ENCODE measurements around the gene LETMD1.

Gene LETMD1

GRCh38 chr12:51051787-51052186 is 3.7 kb downstream of the LETMD1 start (continued):
- TF ChIP-seq ZNF548 (tag by site-specific recombination; IDR thresholded peaks at IDR 0.05) (no peak), ZNF701 (tag by site-specific recombination; IDR thresholded peaks at IDR 0.05) (no peak), ZNF341 (tag by site-specific recombination; IDR thresholded peaks at IDR 0.05; ENCODE audit: low read depth) (no peak), ZNF777 (tag by site-specific recombination; IDR thresholded peaks at IDR 0.05; ENCODE audit: borderline replicate concordance) (no peak), BCL6B (tag by site-specific recombination; IDR thresholded peaks at IDR 0.05) (no peak), SP7 (tag by site-specific recombination; IDR thresholded peaks at IDR 0.05) (no peak), ZNF140 (tag by site-specific recombination; IDR thresholded peaks at IDR 0.05) (no peak), PATZ1 (tag by site-specific recombination; IDR thresholded peaks at IDR 0.05) (peak; percentile 51; the same call in 1 of the 2 replicates), ZNF366 (tag by site-specific recombination; conservative IDR thresholded peaks at IDR 0.05) (no peak), ZNF248 (tag by site-specific recombination; IDR thresholded peaks at IDR 0.05) (no peak), ZNF677 (tag by site-specific recombination; IDR thresholded peaks at IDR 0.05) (no peak), ZNF76 (tag by site-specific recombination; IDR thresholded peaks at IDR 0.05; ENCODE audit: borderline replicate concordance, low read depth) (no peak), IKZF3 (tag by site-specific recombination; IDR thresholded peaks at IDR 0.05) (no peak), ZNF214 (tag by site-specific recombination; IDR thresholded peaks at IDR 0.05; ENCODE audit: borderline replicate concordance) (no peak), ZNF501 (tag by site-specific recombination; IDR thresholded peaks at IDR 0.05) (no peak), PRDM10 (tag by site-specific recombination; IDR thresholded peaks at IDR 0.05) (peak; percentile 52; the same call in 1 of the 2 replicates), MYNN (tag by site-specific recombination; IDR thresholded peaks at IDR 0.05; ENCODE audit: borderline replicate concordance) (no peak), BCL11A (tag by site-specific recombination; IDR thresholded peaks at IDR 0.05; ENCODE audit: low read depth) (0 out of 2 replicates have a peak, but pooled peaks have one; percentile 33), REPIN1 (tag by site-specific recombination; IDR thresholded peaks at IDR 0.05; ENCODE audit: low read depth) (no peak), ZNF324 (tag by site-specific recombination; IDR thresholded peaks at IDR 0.05) (no peak), ZNF747 (tag by site-specific recombination; IDR thresholded peaks at IDR 0.05) (no peak), ZNF132 (tag by site-specific recombination; IDR thresholded peaks at IDR 0.05; ENCODE audit: borderline replicate concordance) (no peak)
- TF ChIP-seq, protein P1, sequence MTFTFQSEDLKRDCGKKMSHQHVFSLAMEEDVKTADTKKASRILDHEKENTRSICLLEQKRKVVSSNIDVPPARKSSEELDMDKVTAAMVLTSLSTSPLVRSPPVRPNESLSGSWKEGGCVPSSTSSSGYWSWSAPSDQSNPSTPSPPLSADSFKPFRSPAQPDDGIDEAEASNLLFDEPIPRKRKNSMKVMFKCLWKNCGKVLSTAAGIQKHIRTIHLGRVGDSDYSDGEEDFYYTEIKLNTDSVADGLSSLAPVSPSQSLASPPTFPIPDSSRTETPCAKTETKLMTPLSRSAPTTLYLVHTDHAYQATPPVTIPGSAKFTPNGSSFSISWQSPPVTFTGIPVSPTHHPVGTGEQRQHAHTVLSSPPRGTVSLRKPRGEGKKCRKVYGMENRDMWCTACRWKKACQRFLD (tag by site-specific recombination; IDR thresholded peaks at IDR 0.05): no peak
- TF ChIP-seq, protein P2, sequence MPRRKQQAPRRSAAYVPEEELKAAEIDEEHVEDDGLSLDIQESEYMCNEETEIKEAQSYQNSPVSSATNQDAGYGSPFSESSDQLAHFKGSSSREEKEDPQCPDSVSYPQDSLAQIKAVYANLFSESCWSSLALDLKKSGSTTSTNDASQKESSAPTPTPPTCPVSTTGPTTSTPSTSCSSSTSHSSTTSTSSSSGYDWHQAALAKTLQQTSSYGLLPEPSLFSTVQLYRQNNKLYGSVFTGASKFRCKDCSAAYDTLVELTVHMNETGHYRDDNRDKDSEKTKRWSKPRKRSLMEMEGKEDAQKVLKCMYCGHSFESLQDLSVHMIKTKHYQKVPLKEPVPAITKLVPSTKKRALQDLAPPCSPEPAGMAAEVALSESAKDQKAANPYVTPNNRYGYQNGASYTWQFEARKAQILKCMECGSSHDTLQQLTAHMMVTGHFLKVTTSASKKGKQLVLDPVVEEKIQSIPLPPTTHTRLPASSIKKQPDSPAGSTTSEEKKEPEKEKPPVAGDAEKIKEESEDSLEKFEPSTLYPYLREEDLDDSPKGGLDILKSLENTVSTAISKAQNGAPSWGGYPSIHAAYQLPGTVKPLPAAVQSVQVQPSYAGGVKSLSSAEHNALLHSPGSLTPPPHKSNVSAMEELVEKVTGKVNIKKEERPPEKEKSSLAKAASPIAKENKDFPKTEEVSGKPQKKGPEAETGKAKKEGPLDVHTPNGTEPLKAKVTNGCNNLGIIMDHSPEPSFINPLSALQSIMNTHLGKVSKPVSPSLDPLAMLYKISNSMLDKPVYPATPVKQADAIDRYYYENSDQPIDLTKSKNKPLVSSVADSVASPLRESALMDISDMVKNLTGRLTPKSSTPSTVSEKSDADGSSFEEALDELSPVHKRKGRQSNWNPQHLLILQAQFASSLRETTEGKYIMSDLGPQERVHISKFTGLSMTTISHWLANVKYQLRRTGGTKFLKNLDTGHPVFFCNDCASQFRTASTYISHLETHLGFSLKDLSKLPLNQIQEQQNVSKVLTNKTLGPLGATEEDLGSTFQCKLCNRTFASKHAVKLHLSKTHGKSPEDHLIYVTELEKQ (tag by site-specific recombination; IDR thresholded peaks at IDR 0.05; ENCODE audit: borderline replicate concordance): peak; percentile 30; the same call in 1 of the 2 replicates
- TF ChIP-seq, protein P3, sequence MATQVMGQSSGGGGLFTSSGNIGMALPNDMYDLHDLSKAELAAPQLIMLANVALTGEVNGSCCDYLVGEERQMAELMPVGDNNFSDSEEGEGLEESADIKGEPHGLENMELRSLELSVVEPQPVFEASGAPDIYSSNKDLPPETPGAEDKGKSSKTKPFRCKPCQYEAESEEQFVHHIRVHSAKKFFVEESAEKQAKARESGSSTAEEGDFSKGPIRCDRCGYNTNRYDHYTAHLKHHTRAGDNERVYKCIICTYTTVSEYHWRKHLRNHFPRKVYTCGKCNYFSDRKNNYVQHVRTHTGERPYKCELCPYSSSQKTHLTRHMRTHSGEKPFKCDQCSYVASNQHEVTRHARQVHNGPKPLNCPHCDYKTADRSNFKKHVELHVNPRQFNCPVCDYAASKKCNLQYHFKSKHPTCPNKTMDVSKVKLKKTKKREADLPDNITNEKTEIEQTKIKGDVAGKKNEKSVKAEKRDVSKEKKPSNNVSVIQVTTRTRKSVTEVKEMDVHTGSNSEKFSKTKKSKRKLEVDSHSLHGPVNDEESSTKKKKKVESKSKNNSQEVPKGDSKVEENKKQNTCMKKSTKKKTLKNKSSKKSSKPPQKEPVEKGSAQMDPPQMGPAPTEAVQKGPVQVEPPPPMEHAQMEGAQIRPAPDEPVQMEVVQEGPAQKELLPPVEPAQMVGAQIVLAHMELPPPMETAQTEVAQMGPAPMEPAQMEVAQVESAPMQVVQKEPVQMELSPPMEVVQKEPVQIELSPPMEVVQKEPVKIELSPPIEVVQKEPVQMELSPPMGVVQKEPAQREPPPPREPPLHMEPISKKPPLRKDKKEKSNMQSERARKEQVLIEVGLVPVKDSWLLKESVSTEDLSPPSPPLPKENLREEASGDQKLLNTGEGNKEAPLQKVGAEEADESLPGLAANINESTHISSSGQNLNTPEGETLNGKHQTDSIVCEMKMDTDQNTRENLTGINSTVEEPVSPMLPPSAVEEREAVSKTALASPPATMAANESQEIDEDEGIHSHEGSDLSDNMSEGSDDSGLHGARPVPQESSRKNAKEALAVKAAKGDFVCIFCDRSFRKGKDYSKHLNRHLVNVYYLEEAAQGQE (tag by site-specific recombination; IDR thresholded peaks at IDR 0.05): no peak

All from HEK293 (cell line).